ENCODE results near the gene TNFAIP6.
"Not testable (repeated sequence)": the region's sequence is repeated elsewhere in the genome, so short reads cannot be mapped to it uniquely, and the experiment has no call there.

The TNFAIP6 gene

GRCh38 chr2:151421681-151422080 lies 64.3 kb downstream of the TNFAIP6 start:
- not testable (repeated sequence) for DNase-seq (ENCODE audit: low spot score)

GRCh38 chr2:151422917-151423439 lies 65.6 kb downstream of the TNFAIP6 start:
- no peak for DNase-seq (ENCODE audit: low spot score)

GRCh38 chr2:151423760-151424159 lies 66.4 kb downstream of the TNFAIP6 start:
- DNase-seq (ENCODE audit: low spot score) = no peak
